Tibial nerve (tissue), 4 donors: ENCODE results near the gene CMIP. TPM values are rescaled to one million over a fixed set of nuclear protein-coding genes. Genes with fewer than 3 reads are reported as not detected.

Experiments
- DNase-seq, 2 donors: peaks; one replicate each; pipeline ENCODE4 v3.0.0-alpha.2; 2019; ENCODE audit warnings: low spot score in 2 of 2
- H3K27ac ChIP-seq, 4 donors: fragments of 200-600 bp; sonication (generic) in 3 of 4; one replicate each; pipeline ENCODE4 v1.5.1; 2017 to 2019; ENCODE audit warnings: mild to moderate bottlenecking in 1 of 4
- H3K27me3 ChIP-seq, 2 donors: fragments of 200-600 bp; sonication (generic) in 1 of 2; one replicate each; pipeline versions ENCODE4 v1.5.1 to v1.6.0; 2017 to 2019
- H3K36me3 ChIP-seq, 3 donors: fragments of 200-600 bp; sonication (generic); one replicate each; pipeline ENCODE4 v1.5.1; 2018 to 2019
- H3K4me1 ChIP-seq, 4 donors: fragments of 200-600 bp; sonication (generic) in 3 of 4; one replicate each; pipeline ENCODE4 v1.5.1; 2017 to 2019
- H3K4me3 ChIP-seq, 4 donors: fragments of 200-600 bp; sonication (generic) in 3 of 4; one replicate each; pipeline ENCODE4 v1.5.1; 2017 to 2019; ENCODE audit warnings: mild to moderate bottlenecking in 1 of 4, moderate library complexity in 1 of 4
- H3K9me3 ChIP-seq, 4 donors: fragments of 200-600 bp; sonication (generic) in 3 of 4; one replicate each; pipeline ENCODE4 v1.5.1; 2017 to 2019
- EP300 ChIP-seq, 2 donors: sonication (generic); formaldehyde crosslinking; IDR thresholded peaks; one replicate each; pipeline ENCODE4 v1.6.1; 2017; ENCODE audit warnings: antibody characterized with exemption in 2 of 2, mild to moderate bottlenecking in 1 of 2
- POLR2A ChIP-seq, 2 donors: fragments of 450-650 bp; IDR thresholded peaks; one replicate each; pipeline ENCODE4 v1.6.1; 2017; ENCODE audit warnings: antibody characterized with exemption in 2 of 2, mild to moderate bottlenecking in 2 of 2, moderate library complexity in 2 of 2
- WGBS, 2 donors: methylation state at CpG; one replicate each; pipeline ENCODE4 v1.1.5; 2018; 5-methylcytosine and 5-hydroxymethylcytosine counted together
- total RNA-seq, 4 donors: library from RNA; depleted of rRNA; stranded (reverse); fragments of >200 nt; gene quantifications; one replicate each; pipeline ENCODE4 v1.1.0, GENCODE V29; 2016
- TF ChIP-seq, protein P1 (sequence below), 5 experiments: fragments of 200-600 bp in 3 of 5; fragments of 450-650 bp in 2 of 5; sonication (generic) in 3 of 5; IDR thresholded peaks; one replicate each; pipeline ENCODE4 v1.5.1; 2016 to 2019; ENCODE audit warnings: antibody characterized with exemption in 5 of 5, mild to moderate bottlenecking in 3 of 5, moderate library complexity in 2 of 5

Gene CMIP
- total RNA-seq, 4 donors from 2014 or later: 28.2 to 48.8 (median 31.8) TPM

GRCh38 chr16:81625544-81626153 is 181.0 kb downstream of the CMIP start:
- no peak for DNase-seq
- Histone ChIP-seq H3K4me1 (peaks cover 0 to 21% (median 0%) of the 10 kb centered on the region in 4 donors), H3K27ac (peak overlapping the region in 3 of 4 donors; percentile 1 to 46 (median 46)), H3K9me3 (no peaks in the 10 kb centered on the region), H3K27me3 (no peaks in the 10 kb centered on the region), H3K36me3 (peaks cover 0 to 17% (median 0%) of the 10 kb centered on the region in 3 donors), H3K4me3 (no peak overlapping the region)
- no peak for TF ChIP-seq POLR2A (IDR thresholded peaks at IDR 0.05)
- TF ChIP-seq, protein P1, sequence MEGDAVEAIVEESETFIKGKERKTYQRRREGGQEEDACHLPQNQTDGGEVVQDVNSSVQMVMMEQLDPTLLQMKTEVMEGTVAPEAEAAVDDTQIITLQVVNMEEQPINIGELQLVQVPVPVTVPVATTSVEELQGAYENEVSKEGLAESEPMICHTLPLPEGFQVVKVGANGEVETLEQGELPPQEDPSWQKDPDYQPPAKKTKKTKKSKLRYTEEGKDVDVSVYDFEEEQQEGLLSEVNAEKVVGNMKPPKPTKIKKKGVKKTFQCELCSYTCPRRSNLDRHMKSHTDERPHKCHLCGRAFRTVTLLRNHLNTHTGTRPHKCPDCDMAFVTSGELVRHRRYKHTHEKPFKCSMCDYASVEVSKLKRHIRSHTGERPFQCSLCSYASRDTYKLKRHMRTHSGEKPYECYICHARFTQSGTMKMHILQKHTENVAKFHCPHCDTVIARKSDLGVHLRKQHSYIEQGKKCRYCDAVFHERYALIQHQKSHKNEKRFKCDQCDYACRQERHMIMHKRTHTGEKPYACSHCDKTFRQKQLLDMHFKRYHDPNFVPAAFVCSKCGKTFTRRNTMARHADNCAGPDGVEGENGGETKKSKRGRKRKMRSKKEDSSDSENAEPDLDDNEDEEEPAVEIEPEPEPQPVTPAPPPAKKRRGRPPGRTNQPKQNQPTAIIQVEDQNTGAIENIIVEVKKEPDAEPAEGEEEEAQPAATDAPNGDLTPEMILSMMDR (IDR thresholded peaks at IDR 0.05): no peak
- no peak for TF ChIP-seq EP300 (IDR thresholded peaks at IDR 0.05)
- 57 to 62% methylated on average over 9 of the region's 9 CpGs for WGBS, 2 donors

- H3K27ac ChIP-seq: no peak overlapping the region
- WGBS, 2 donors: 75 to 76% methylated on average over 6 of the region's 6 CpGs
- DNase-seq: no peak
These were observed 181.6 kb downstream of the CMIP start for GRCh38 chr16:81626181-81626674.

DNA sequence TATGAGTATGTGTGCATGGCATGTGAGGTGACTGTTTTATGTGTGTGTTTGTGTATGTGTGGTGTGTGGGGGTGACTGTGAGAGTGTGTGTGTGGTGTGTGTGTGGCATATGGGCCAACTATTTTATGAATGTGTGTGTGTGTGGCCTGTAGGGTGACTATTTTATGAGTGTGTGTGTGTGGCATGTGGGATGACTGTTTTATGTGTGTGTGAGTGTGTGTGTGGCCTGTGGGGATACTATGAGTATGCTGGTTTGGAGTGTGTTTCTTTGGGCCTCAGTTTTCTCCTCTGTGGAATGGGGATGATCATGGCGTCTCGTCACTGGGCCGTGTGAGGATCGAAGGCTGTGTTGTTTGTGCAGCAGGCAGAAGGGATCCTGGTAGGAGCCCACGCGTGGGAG is 182.4 kb downstream of the CMIP start:
- no peak for TF ChIP-seq EP300 (IDR thresholded peaks at IDR 0.05)
- TF ChIP-seq, protein P1 (IDR thresholded peaks at IDR 0.05): no peak
- TF ChIP-seq POLR2A (IDR thresholded peaks at IDR 0.05): no peak
- WGBS, 2 donors: 91 to 95% methylated on average over 6 of the region's 6 CpGs
- H3K36me3 ChIP-seq: peaks cover 0 to 4% (median 0%) of the 10 kb centered on the region in 3 donors
- no peak overlapping the region for H3K4me3 ChIP-seq
- DNase-seq: no peak
- H3K9me3 ChIP-seq: no peaks in the 10 kb centered on the region
- H3K27me3 ChIP-seq: no peaks in the 10 kb centered on the region
- H3K27ac ChIP-seq: no peak overlapping the region
- H3K4me1 ChIP-seq: peaks cover 0 to 30% (median 0%) of the 10 kb centered on the region in 4 donors

More at GRCh38 chr16:81626181-81626674, 181.6 kb downstream of the CMIP start:
- H3K4me3 ChIP-seq: no peak overlapping the region
- no peak for TF ChIP-seq POLR2A (IDR thresholded peaks at IDR 0.05)
- TF ChIP-seq, protein P1 (IDR thresholded peaks at IDR 0.05): no peak
- no peak for TF ChIP-seq EP300 (IDR thresholded peaks at IDR 0.05)
- H3K9me3 ChIP-seq: no peaks in the 10 kb centered on the region
- H3K27me3 ChIP-seq: no peaks in the 10 kb centered on the region
- H3K36me3 ChIP-seq: peaks cover 0 to 12% (median 0%) of the 10 kb centered on the region in 3 donors
- H3K4me1 ChIP-seq: peaks cover 0 to 27% (median 0%) of the 10 kb centered on the region in 4 donors

DNA sequence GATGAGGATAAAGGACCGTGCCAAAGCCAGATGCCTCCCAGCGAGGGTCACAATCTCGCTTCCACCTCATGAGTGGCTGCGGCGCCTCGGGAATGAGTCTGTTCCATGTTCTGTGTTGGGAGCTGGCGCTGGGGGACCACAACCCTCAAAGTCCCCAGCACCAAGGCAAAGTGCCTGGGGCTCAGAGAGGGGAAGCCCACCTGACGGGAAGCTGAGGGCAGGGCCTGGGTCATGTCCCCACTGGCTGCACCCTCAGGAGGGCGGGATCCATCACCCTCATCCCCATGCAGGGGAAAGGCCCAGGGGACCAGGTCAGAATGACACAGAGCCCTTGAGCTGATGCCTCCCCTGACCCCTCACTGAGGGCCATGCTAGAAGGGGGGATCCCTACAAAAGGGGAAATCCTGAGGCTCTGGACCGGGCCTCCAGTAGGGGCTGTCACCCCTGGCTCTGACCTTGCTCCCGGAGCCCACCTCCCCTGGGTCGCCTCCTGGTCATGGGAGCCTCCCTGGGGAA is 183.2 kb downstream of the CMIP start:
- peaks cover 0 to 37% (median 2%) of the 10 kb centered on the region in 4 donors for H3K4me1 ChIP-seq
- 86 to 88% methylated on average over 6 to 12 of the region's 12 CpGs for WGBS, 2 donors
- H3K27ac ChIP-seq: no peak overlapping the region
- H3K36me3 ChIP-seq: no peaks in the 10 kb centered on the region
- DNase-seq: no peak
- H3K9me3 ChIP-seq: no peaks in the 10 kb centered on the region
- H3K27me3 ChIP-seq: no peaks in the 10 kb centered on the region
- TF ChIP-seq EP300 (IDR thresholded peaks at IDR 0.05) (no peak), POLR2A (IDR thresholded peaks at IDR 0.05) (no peak)
- TF ChIP-seq, protein P1 (IDR thresholded peaks at IDR 0.05): no peak
- no peak overlapping the region for H3K4me3 ChIP-seq
